ENCODE measurements around the gene ZFAND3.

ZFAND3 gene

DNA sequence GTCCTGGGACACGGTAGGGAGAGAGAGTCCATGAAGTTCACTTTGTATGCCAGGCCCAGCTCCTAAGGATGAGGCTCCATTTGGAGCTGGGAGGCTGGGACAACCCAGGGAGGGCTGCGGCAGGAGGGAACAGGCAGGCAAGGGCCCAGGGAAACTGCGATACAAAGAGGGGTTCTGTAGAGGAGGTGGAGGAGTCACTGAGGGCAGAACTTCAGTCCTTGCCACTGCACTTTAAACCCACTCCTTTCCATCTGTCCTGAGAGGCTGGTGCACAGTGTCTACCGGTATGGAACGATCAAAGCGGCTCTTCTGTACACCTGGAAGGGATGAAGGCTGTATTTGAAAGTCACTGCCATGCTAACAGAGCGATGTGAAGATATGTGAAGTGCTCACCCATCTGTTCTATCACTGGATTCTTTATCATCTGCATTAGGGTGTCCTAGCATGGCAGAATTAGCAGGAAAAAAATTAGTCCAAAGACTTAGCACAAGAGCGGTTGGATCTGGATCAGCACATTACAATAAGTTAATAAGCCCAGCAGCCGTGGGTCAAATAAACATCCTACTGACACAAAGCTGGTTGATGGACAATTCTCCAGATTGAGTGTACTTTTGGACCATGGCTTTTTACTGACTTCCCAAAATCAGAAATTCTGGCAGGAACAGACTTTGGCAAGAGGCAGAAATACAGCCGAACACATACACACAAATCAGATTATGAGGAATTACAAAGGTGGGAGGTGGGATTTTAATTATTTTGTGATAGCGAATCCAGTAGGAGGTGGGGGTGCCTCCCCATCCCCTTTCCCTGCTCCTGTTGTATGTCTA lies 20.9 kb upstream of the ZFAND3 start:
- DNase-seq = no peak

DNA sequence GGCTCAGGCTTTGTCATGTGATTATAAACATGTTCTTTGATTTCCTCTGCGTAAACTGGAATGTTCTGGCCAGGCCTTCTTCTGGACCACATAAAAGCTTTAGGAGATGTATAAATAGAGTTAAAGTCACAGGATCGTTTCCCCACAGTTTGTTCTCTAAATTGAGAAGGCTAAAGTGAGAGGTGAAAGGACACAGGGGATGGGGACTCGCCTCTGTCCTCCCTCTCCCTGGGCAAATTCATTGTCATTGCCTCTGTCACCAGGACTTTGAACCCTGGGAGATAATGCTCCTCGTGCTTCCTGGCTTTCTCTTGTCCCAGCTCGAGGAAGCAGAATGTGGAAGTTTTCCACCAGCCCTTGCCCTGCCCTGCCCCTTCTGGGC lies 20.3 kb upstream of the ZFAND3 start:
- no peak for DNase-seq

DNA sequence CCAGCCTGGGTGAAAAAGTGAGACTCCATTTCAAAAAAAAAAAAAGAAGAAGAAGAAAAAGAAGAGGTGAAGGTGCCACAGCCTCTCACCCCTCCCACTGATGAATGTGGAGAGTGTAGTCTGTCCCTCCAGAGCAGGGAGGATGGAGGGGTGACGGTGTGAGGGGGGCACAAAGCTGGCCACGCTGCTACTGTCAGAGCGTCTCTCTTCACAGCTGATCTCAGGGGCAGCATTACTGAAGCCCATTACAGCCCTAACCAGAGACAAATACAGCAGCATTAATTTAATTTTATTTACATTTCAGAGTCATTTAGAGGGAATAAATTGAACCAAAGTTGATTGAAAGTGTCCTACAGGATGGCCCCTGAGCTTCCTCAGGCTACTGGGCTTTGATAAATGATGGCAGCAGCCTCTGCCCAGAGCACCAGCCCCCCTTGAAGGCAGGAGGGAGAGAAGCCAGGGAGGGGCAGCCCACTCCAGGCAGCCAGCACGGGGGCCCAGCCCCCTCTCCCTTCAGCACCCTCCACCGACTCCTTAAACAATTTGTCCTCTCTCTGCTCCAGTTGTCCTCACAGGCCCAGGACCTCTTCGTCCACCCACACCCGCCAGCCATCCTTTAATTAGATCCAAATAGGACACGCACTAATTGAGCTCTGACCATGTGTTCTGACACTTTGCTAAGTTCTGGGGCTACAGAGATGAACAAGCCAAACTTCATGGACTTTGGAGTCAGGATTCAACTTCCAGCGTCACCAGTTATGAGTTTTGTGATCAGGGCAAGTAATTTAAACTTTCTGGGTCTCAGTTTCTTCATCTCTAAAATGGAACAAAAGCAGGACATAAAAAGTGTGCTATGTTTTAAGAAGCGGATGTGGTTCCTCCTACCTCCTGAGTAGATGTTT lies 18.6 kb upstream of the ZFAND3 start:
- no peak for DNase-seq

DNA sequence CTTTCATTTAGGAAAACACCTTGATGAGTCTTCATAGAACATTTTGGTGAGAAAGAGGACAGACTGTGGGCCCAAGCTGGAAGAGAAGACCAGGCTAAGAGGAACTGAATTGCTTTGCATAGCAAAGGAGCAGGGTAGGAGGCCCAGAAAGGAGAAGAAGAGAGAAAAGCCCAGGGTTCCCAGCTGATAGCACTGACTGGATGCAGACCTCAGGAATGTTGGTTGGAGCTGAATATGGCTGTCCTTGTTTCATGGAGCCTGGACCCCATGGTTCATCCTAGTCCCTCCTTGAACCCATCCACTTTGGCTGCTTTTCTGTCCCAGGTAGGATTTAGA lies 18.0 kb upstream of the ZFAND3 start:
- no peak for DNase-seq

DNA sequence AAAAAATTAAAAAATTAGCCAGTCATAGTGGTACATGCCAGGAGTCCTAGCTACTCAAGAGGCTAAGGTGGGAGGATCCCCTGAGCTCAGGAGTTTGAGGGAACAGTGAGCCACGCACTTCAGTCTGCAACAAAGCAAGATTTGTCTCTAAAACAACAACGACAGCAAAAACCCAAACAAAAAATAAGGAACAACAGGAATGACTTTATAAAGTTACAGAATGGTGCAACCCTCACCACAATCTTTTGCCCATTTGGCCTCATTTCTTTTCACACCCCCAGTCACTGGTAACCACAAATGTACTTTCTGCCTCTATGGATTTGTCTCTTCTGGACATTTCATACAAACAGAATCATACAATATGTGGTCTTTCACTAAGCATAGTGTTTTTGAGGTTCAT lies 16.7 kb upstream of the ZFAND3 start:
- DNase-seq = no peak

DNA sequence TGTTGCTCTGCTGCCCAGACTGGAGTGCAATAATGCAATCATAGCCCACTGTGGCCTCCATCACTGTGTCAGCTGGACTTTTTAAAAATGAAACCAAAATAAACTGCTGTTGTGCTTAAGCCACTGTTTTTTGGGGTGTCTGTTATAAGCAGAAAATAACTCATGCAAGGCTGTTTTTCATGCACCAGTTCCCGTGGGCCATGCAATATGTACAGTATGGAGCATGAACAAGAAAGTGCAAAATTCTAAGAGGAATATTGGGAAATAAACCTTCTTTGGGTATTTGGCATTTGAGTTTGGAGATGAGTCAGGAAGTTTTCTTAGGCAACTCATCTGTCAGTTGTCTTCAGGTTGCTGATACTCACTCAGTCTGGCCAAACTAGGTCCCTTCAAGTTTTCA lies 14.9 kb upstream of the ZFAND3 start:
- DNase-seq = no peak

DNA sequence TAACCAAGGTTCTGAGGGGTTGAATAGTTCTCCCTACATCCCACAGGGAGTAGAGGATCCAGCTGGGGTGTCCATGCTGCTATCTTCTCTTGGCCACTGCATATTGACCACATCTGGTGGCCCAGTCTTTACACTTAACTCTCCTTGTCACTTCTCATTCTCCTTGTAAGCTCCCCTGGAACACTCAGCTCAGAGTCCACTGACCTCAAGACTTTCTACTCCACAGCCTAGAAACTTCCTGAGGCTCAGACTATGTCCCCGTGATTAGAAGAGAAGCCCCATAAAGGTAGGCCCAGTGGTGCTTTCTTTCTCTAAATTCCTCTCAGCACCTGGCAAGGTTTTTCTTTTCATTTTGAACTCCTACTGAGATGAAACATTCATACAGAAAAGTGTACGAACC lies 13.3 kb upstream of the ZFAND3 start:
- DNase-seq = no peak

DNA sequence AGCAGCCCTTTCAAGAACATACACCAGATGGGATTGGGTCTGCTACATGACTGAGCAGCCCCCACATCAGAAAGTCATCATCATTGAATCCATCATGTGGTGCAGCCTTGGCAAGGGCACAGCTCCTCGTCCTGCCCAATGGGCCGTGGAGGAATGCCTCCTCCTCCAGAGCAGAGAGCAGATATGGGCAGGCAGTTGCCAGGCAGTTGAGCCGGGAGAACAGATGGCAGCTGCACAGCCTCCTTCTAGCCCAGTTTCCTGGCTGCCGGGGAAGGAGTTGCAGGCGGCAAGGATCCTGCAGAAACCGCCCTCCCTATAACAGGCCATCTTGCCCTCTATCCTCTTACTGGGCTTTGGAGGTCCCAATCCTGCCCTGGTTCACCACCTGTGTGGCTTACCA lies 11.9 kb upstream of the ZFAND3 start:
- no peak for DNase-seq

DNA sequence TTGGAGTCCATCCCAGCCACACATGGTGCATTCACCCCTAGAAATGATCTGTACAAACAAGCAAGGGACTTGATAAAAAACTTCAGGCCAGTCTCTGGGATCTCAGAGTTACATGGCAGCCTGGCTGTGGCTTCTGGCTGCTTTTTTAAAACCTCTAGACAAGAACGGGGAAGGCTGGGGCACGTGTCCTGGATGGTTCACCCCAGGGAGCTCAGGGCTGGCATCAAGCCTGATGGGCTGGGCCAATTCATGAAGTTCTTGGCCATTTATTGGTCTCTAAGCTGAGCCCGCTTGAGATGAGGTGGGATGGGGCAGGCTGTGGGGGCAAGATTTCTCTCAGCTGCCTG lies 10.4 kb upstream of the ZFAND3 start:
- DNase-seq = no peak

DNA sequence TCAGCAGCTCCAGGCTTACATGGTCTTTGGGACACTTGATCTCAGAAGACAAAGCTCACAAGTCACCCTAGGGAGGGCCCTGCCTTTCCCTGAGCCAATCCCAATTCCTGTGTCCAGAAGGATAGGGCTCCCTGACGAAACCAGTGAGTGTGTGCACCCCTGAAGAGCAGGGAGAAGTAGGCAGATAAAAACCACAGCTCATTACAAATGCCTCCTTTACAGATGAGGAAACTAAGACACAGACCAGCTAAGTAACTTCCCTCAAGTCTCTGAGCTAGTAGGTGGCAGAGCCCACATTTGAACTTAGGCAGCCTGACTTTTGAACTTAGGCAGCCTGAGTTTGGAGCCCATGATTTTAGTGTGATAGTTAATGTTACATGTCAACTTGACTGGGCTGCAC lies 6.7 kb upstream of the ZFAND3 start:
- DNase-seq = no peak

DNA sequence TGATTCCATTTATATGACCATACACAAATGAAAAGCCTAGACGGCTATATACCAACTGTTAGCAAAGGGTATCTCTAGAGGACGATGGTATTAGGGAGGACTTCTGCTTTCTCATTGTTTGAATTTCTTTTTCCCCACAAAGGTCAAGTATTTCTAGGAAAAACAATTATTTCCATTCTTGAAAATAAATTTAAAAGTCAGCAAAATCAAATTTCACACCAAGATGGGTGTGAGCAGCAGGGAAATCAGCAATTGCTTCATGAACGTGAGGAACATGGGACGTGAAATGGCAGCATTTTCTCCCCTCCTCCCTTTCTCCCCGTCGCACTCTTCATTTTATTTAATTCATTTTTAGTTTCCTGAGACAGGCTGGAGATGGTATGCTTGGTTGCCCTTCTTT lies 5.2 kb upstream of the ZFAND3 start:
- no peak for DNase-seq

DNA sequence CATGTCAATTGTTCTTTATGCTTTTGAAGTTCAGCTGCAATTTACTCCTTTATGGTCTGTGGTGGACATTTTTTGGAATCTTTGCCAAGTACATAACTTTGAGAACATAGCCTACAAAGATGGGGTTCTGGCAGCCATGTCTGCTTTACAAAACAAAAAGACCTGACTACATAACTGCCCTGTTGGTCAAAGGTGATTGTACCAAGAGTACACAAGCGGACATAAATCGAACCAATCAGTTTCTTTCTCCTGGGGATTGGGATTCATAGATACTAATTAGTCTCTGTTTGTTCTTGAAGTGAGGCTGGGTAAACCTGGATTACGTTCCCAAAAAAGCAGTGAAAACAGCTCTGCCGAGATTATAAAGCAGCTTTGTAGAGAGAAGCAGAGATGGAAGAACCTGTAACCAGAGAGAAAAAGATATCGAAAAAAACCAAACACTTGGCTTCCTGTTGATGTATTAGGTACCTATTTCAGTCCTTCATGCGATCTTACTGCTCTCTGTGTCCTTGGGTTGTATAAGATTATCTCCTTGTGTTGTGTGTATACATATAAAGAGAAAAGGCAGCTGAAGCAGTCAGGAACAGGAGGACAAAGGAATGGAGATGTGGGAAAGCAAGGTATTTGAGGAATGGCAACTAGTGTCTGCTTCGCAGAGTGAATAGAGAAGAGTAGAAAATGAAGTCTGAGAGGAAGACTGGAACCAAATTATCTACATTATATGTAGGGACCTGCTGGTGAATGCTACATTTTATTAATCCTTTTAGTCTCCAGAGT lies 2.7 kb upstream of the ZFAND3 start:
- DNase-seq = no peak

DNA sequence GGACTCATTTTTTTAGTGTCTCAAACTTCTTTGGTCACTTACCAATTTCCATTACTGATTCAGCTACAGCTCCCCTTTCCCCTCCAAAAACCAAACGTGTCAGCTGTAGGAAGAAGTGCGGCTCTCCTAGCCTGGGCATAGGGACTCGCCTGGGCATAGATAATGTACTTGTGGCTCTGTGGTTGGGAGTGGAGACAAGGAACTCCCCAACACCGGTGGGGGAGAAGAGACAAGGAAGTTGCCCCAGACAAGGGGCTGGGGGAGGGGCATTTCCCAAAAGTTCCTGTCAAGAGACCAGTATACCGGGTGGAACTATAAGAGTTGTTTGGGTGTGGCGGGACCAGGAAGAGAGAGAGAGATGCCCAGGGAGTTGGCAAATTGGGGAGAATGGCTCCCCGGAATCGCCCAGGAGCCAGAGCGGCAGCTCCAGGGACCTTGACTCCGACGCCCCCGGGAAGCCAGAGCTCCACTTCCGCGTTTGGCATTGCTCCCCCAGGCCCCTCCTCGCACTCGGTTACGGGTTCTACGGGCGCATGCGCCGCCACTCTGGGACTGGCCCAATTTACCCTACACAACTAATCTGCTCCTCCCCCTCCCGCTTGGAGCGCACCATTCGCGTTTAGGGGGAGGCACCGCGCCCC lies 871 bp upstream of the ZFAND3 start:
- DNase-seq = peak; percentile 97

DNA sequence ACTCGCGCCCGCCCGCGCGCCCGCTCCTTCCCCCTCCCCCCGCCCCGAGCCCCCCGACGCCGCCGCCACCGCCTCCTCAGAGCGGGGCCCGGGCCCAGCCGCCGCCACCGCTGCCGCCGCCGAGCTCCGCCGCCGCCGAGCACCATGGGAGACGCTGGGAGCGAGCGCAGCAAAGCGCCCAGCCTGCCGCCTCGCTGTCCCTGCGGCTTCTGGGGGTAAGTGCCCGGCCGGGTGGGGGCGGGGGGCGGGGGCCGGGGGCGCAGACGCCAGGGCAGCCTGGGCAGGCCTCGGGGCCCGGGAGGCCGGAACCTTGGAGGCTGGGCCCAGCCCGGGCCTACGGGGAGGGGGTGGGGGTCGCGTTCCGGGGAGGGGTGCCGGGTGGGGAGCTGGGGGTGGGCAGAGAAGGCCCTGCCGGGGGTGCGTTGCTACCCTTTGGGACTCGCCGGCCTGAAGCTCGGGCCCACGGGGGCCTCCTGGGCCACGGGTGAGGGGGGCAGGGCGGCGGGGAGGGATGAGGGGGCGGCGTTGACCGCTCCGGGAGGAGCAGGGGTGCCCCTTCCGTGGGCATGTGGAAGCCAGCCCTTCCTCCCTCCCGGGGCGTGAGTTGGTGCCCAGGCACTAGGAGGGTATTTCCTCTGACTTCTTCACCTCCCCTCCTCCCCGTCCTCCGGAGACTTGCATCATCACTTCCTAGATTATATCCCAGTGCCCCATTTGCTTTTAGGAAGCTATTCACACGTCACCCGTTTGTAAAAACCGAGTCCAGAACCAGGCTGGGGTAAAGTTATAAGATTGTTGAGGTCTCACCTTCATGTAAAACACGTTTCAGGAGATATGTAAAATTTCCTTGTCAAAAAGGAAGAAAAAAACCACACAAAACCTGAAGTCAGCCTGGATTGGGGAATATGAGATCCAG lies 533 bp downstream of the ZFAND3 start:
- DNase-seq = peak; percentile 40

DNA sequence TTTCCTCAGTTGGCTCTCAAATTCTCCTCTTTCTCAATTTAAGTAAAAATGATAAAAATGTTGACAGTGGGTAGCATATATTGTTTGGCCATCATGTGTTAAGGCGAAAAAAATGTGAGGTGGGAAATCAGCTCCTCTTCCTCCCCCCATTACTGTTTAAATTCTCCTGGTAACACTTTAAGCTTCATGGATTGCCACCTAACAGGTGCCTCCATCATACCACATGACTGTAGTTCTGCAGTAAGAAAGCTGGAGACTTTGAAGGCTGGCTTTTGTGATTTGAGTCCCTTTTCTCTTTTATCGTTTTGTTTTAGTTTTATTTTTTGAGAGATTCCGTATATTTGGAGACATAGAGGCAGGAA lies 1.2 kb downstream of the ZFAND3 start:
- no peak for DNase-seq

DNA sequence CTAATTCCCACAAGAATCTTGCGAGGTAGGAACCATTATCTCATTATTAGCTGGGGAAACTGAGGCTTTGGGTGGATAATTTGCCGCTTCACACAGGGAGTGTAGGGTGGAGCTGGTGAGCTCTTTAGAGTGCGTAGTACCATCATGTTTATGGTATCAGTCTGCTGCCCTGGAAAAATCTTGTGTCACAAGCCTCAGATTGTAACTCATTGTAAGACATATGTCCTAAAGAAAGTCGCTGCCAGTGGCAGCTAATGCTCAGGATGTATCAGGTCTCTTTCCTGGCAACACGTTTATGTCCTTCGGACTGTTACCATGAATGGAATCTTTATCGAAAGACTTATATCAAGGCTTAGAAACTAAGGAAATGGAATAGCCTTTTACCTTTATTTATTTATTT lies 1.9 kb downstream of the ZFAND3 start:
- no peak for DNase-seq

DNA sequence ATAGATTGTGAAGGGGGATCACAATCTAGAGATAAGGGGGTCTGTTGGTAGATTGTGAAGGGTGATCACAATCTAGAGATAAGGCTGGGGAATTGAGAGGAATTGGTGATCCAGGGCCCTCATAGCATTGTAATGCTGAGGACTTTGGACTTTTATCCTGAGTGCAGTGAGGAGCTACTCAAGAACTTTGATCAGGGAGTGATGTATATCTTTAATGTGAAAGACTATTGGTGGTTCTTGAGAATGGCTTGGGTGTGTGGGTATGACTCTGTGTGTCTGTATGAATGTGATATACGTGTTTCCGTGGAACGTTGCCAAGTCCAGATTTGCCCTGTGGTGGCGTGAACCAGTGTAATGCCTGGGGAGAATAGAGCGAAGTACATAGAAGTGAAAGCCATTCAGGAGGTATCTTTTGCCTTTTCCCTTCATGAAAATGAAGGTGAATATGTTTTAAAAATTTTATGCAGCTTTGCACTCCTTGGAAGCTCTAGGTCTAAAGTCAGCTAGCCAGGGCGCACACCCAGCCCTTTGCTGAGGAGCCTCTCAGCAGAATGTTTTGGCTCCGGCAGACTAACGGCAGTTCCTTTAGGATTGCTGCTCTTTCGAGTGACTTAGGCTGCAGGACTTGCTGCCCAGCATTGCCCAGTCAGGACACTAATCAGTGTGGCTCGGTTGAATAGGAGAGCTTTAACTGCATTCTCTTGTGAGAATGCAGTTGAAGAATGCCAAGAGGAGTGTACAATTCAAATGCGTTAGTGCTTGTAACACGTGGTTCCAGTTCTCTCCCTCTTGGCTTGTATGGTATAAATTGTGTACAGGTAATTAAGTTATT lies 3.5 kb downstream of the ZFAND3 start:
- peak; percentile 31 for DNase-seq

DNA sequence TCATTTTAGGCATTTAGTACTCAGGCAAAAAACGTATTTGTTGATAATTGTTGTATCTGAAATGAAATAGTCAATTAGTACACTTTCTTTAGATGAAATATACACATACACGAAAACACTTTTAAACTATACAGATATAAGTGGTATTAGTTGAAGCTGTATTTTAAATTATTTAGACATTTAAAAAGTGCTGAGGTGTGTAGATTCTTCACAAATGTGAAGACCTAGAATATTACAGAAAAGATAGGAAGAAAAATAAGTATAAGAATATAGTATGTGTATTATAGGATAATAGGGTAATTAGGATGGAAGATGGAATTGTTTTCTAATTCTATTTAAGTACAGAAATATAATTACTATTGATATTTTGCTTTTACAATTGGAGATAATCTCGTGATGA lies 4.6 kb downstream of the ZFAND3 start:
- no peak for DNase-seq

DNA sequence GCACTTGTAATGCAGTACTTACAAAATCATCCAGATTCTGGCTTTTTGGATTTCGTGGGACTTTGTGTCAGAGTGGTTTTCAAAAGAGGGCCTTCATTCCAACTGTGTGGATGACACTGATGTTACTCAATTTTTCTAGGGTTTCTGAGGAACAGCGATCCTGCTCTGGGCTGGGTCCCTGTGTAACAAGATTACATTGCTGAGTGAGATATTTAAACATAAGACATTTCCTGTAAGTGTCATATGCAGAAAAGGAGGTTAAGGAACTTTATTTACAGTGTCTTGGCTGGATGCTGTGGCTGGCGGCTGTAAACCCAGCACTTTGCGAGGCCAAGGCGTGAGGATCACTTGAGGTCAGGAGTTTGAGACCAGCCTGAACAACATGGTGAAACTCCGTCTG lies 6.7 kb downstream of the ZFAND3 start:
- no peak for DNase-seq

DNA sequence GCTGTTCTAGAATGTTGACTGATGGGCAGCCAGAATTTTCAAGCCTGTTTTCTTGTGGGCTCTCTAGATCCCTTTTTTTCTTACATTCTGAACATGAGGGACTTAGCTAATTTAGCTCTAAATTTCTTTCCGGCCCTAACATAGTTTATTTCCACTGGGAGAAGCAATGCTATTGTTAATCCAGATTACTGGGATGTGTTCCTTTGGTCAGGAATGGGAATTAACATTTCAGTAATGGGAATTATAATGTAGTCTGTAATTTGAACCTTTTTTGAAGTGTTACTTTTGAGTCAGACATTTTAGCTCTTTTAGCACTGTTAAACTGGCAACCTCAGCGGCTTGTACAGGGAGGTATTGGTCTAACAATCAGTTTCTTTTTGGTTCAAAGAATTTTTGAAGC lies 7.5 kb downstream of the ZFAND3 start:
- DNase-seq = no peak

DNA sequence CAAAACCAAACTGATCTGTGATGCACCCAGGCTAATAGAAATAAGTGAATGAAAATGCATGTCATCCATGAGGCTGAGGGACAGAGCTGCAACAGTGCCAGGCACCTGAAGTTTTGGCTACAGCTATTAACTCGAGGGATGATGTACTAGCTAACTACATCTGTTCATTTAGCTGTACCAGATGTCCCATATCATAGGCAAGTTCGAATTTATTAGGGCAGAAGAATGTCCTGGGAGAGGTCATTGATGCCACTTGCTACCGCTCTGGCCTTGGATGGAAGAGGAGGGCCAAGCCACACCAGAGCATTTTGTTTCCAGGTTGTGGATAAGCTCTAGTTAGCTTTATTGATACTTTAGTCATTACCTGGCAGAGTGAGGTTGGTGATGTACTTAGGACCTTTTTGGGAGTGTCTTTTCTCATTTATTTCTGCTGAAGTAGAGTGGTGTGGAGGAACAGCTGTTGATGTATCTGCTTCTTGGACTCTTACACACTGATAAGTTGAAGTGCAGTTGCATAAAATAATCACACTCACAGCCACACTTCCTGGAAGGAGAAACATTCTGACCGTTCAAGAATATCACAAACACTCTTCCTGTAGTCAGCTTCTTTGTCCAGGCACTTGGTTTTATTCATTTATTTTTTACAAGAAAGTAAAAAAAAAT lies 8.2 kb downstream of the ZFAND3 start:
- no peak for DNase-seq
